Stimulated activated CD4-positive, alpha-beta T cell treated with anti-CD3 and anti-CD28 coated beads, Interleukin-12 subunit alpha, Interleukin-12 subunit beta, amount 100 ng/mL, for 4 hours (primary cell): ENCODE data around the gene USP10.
A peak's percentile ranks its signal among the peaks of the same experiment; 100 is the strongest.
"Not testable (repeated sequence)": the region's sequence is repeated elsewhere in the genome, so short reads cannot be mapped to it uniquely, and the experiment has no call there.

Experiments
- DNase-seq: peaks from one replicate; pipeline ENCODE4 v3.0.0-alpha.2; 2020

Gene USP10

GRCh38 chr16:84729716-84730320 lies 30.0 kb downstream of the USP10 start:
- DNase-seq: no peak

GRCh38 chr16:84730406-84731106 lies 30.8 kb downstream of the USP10 start:
- DNase-seq: no peak

GRCh38 chr16:84732332-84732673 lies 32.5 kb downstream of the USP10 start:
- not testable (repeated sequence) for DNase-seq

- no peak for DNase-seq
Measured at GRCh38 chr16:84732674-84733352, 33.0 kb downstream of the USP10 start.

GRCh38 chr16:84735849-84736586 lies 36.2 kb downstream of the USP10 start:
- no peak for DNase-seq

GRCh38 chr16:84737192-84738011 lies 37.6 kb downstream of the USP10 start:
- DNase-seq: no peak

- DNase-seq: peak; percentile 67
Measured at GRCh38 chr16:84738255-84739038, 38.6 kb downstream of the USP10 start.

GRCh38 chr16:84739349-84740124 lies 39.7 kb downstream of the USP10 start:
- no peak for DNase-seq

- no peak for DNase-seq
Measured at GRCh38 chr16:84740596-84741116, 40.9 kb downstream of the USP10 start.

- no peak for DNase-seq
Measured at GRCh38 chr16:84741340-84741830, 41.6 kb downstream of the USP10 start.

GRCh38 chr16:84742641-84743092 lies 42.9 kb downstream of the USP10 start:
- no peak for DNase-seq

GRCh38 chr16:84746231-84746630 lies 46.4 kb downstream of the USP10 start:
- no peak for DNase-seq

- DNase-seq: no peak
Measured at GRCh38 chr16:84746875-84747274, 47.1 kb downstream of the USP10 start.

GRCh38 chr16:84748247-84748646 lies 48.4 kb downstream of the USP10 start:
- DNase-seq: not testable (repeated sequence)

GRCh38 chr16:84749072-84749471 lies 49.3 kb downstream of the USP10 start:
- DNase-seq: no peak

- no peak for DNase-seq
Measured at GRCh38 chr16:84749815-84750214, 50.0 kb downstream of the USP10 start.

- no peak for DNase-seq
Measured at GRCh38 chr16:84750575-84750974, 50.8 kb downstream of the USP10 start.

GRCh38 chr16:84751241-84751640 lies 51.4 kb downstream of the USP10 start:
- DNase-seq: no peak

- DNase-seq: no peak
Measured at GRCh38 chr16:84751947-84752346, 52.1 kb downstream of the USP10 start.

GRCh38 chr16:84752600-84752999 lies 52.8 kb downstream of the USP10 start:
- no peak for DNase-seq
